Stomach smooth muscle (tissue), 2 donors: ENCODE data around the gene KCNK3.

ENCODE experiments used
- H3K27ac ChIP-seq: one replicate; pipeline ENCODE4 v1.7.0; 2013; ENCODE audit warnings: mild to moderate bottlenecking, low read length, inconsistent platforms
- H3K27me3 ChIP-seq, 2 donors: one replicate each; pipeline ENCODE4 v1.7.0; 2013; ENCODE audit warnings: low read length in 2 of 2; ENCODE audit not compliant: insufficient read depth in 2 of 2, control insufficient read depth in 1 of 2
- H3K36me3 ChIP-seq, 2 donors: one replicate each; pipeline ENCODE4 v1.7.0; 2013; ENCODE audit warnings: low read length in 2 of 2; ENCODE audit not compliant: control insufficient read depth in 2 of 2, insufficient read depth in 2 of 2
- H3K4me1 ChIP-seq: one replicate; pipeline ENCODE4 v1.7.0; 2013; ENCODE audit warnings: low read length; ENCODE audit not compliant: control insufficient read depth, insufficient read depth
- H3K4me3 ChIP-seq, 2 donors: one replicate each; pipeline ENCODE4 v1.7.0; 2013; ENCODE audit warnings: low read length in 2 of 2
- H3K9ac ChIP-seq, 2 donors: one replicate each; pipeline ENCODE4 v1.7.0; 2013; ENCODE audit warnings: low read length in 2 of 2, mild to moderate bottlenecking in 1 of 2
- H3K9me3 ChIP-seq, 2 donors: one replicate each; pipeline ENCODE4 v1.7.0; 2013; ENCODE audit warnings: low read length in 2 of 2; ENCODE audit not compliant: control insufficient read depth in 2 of 2
- donor health status: healthy.
- donor health status: Pancreatic carcinoma.

Gene KCNK3

GRCh38 chr2:26769089-26769761 is 76.7 kb downstream of the KCNK3 start:
- Histone ChIP-seq H3K4me1 (peaks cover 63% of the 10 kb centered on the region), H3K36me3 (peaks cover 5 to 6% of the 10 kb centered on the region in 2 donors), H3K27ac (peak overlapping the region; percentile 24), H3K27me3 (no peaks in the 10 kb centered on the region), H3K9ac (no peak overlapping the region), H3K9me3 (no peaks in the 10 kb centered on the region), H3K4me3 (peak overlapping the region in 1 of 2 donors; percentile 15)

DNA sequence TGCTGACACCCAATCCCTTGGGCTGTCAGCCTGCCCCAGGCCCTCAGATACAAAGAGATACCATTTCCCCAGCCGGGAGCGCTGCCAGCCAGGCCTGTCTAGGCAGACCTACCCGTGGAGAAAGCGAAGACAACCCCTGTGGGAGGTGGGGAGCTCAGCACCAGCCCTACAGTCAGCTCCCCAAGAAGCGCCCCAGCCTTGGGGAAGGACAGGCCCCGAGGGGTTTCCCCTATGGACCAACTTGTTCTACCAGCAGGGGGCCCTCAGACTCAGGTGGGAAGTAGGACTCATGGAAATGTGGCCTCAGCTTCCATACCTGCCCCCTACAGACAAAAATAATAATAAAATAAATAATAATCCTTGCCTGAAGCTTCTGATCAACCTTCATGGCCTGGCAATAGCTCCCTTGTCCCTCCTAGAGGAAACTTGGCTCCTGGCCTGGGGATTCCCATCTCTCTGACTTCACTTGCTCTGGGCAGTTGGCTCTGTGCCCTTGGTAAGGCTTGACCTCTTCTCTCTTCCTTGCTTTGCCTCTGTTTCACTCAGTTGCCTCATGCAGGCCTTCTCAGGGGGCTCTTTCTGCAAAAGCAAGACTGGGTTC is 78.6 kb downstream of the KCNK3 start:
- H3K4me1 ChIP-seq = peaks cover 50% of the 10 kb centered on the region
- peaks cover 18 to 21% of the 10 kb centered on the region in 2 donors for H3K36me3 ChIP-seq
- no peak overlapping the region for H3K9ac ChIP-seq
- H3K9me3 ChIP-seq = no peaks in the 10 kb centered on the region
- H3K4me3 ChIP-seq = peak overlapping the region in 1 of 2 donors; percentile 22
- no peaks in the 10 kb centered on the region for H3K27me3 ChIP-seq
- peak overlapping the region; percentile 62 for H3K27ac ChIP-seq

GRCh38 chr2:26772064-26773001 is 79.8 kb downstream of the KCNK3 start:
- Histone ChIP-seq H3K36me3 (peaks cover 25 to 26% of the 10 kb centered on the region in 2 donors), H3K27ac (peak overlapping the region; percentile 62), H3K9me3 (no peaks in the 10 kb centered on the region), H3K27me3 (no peaks in the 10 kb centered on the region), H3K4me1 (peaks cover 41% of the 10 kb centered on the region), H3K9ac (no peak overlapping the region), H3K4me3 (no peak overlapping the region)

GRCh38 chr2:26776195-26776800 is 83.8 kb downstream of the KCNK3 start:
- no peak overlapping the region for H3K4me3 ChIP-seq
- H3K36me3 ChIP-seq = peaks cover 48 to 50% of the 10 kb centered on the region in 2 donors
- peaks cover 18% of the 10 kb centered on the region for H3K4me1 ChIP-seq
- no peaks in the 10 kb centered on the region for H3K9me3 ChIP-seq
- H3K27ac ChIP-seq = peak overlapping the region; percentile 11
- H3K9ac ChIP-seq = no peak overlapping the region
- no peaks in the 10 kb centered on the region for H3K27me3 ChIP-seq

DNA sequence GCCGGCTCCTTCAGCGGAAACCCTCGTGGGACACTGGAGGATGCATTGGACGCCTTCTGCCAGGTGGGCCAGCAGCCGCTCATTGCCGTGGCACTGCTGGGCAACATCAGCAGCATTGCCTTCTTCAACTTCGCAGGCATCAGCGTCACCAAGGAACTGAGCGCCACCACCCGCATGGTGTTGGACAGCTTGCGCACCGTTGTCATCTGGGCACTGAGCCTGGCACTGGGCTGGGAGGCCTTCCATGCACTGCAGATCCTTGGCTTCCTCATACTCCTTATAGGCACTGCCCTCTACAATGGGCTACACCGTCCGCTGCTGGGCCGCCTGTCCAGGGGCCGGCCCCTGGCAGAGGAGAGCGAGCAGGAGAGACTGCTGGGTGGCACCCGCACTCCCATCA is 85.6 kb downstream of the KCNK3 start:
- H3K4me3 ChIP-seq = no peak overlapping the region
- H3K4me1 ChIP-seq = no peaks in the 10 kb centered on the region
- no peaks in the 10 kb centered on the region for H3K9me3 ChIP-seq
- no peak overlapping the region for H3K9ac ChIP-seq
- H3K36me3 ChIP-seq = peaks cover 48 to 50% of the 10 kb centered on the region in 2 donors
- no peaks in the 10 kb centered on the region for H3K27me3 ChIP-seq
- no peak overlapping the region for H3K27ac ChIP-seq

DNA sequence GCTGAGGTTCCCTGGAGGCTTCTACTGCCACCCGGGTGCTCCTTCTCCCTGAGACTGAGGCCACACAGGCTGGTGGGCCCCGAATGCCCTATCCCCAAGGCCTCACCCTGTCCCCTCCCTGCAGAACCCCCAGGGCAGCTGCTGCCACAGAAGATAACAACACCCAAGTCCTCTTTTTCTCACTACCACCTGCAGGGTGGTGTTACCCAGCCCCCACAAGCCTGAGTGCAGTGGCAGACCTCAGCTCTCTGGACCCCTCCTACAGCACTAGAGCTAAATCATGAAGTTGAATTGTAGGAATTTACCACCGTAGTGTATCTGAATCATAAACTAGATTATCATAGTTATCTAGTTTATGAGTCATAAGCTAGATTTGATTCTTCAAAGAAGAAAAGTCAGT is 86.0 kb downstream of the KCNK3 start:
- H3K9ac ChIP-seq = no peak overlapping the region
- no peaks in the 10 kb centered on the region for H3K4me1 ChIP-seq
- H3K4me3 ChIP-seq = no peak overlapping the region
- no peaks in the 10 kb centered on the region for H3K27me3 ChIP-seq
- peaks cover 48 to 50% of the 10 kb centered on the region in 2 donors for H3K36me3 ChIP-seq
- H3K27ac ChIP-seq = no peak overlapping the region
- H3K9me3 ChIP-seq = no peaks in the 10 kb centered on the region

DNA sequence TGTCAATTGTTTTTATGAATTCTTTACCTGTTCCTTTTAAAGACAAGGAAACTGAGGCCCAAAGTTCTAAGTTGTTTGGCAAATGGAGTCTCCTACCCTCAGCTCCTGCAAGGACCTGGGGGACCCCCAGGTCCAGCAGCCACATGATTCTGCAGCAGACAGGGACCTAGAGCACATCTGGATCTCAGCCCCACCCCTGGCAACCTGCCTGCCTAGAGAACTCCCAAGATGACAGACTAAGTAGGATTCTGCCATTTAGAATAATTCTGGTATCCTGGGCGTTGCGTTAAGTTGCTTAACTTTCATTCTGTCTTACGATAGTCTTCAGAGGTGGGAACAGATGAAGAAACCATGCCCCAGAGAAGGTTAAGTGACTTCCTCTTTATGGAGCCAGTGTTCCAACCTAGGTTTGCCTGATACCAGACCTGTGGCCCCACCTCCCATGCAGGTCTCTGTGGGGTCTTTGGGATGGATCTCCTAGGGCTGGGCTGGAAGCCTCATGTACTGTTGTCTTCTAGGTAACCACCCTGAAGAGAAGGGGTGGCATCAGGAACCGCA is 87.8 kb downstream of the KCNK3 start:
- Histone ChIP-seq H3K4me1 (peaks cover 2% of the 10 kb centered on the region), H3K4me3 (no peak overlapping the region), H3K36me3 (peaks cover 38 to 40% of the 10 kb centered on the region in 2 donors), H3K27ac (no peak overlapping the region), H3K27me3 (no peaks in the 10 kb centered on the region), H3K9me3 (no peaks in the 10 kb centered on the region), H3K9ac (no peak overlapping the region)
